Measurements from ENCODE around the gene TLK2. TPM values are rescaled to one million over a fixed set of nuclear protein-coding genes. Genes with fewer than 3 reads are reported as not detected.
A peak's percentile ranks its signal among the peaks of the same experiment; 100 is the strongest.

TLK2 gene
- total RNA-seq, 1 experiment from 2014 or later: 54.7 TPM

DNA sequence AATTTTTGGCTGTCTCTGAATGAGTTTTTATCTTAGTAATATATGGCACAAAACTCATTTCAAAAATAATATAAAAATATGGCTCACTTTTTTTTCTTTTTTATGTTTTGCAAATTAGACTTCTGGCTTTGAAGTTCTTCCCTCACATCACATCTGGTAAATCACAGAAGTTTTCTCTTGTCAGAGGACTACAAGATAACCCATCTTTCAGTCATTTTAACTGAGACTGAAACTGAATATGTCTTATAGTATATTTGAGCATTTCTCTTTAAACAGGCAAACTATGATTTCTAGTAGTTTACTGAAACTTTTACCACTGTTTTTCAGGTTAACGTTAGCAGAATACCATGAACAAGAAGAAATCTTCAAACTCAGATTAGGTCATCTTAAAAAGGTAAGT lies 97.8 kb downstream of the TLK2 start:
- H3K27ac ChIP-seq (ENCODE audit: low read depth, low read length, poor library complexity, severe bottlenecking): no peak overlapping the region
- no peak for DNase-seq (ENCODE audit: low spot score)
- H3K27me3 ChIP-seq (replicated peaks; ENCODE audit: insufficient read depth, low read depth, low read length, poor library complexity): no peaks in the 10 kb centered on the region
- no TSS peak for BruUV-seq (replicated peaks)
- ChIA-PET CTCF (no interaction called here), POLR2A (ENCODE audit: low non-redundant PET) (no interaction called here)
- peaks cover 25% of the 10 kb centered on the region for H3K36me3 ChIP-seq (ENCODE audit: insufficient read depth, low read length, poor library complexity, severe bottlenecking)
- peaks cover 5% of the 10 kb centered on the region for H3K4me1 ChIP-seq (ENCODE audit: insufficient read depth, low read length, poor library complexity, severe bottlenecking)
- no peak overlapping the region for H3K4me3 ChIP-seq (ENCODE audit: low read depth, low read length, poor library complexity, severe bottlenecking)
- intact Hi-C loops (cut with micrococcal nuclease; ENCODE audit: unreplicated experiment): no loop called here
- TF ChIP-seq EZH2 (IDR thresholded peaks at IDR 0.05; ENCODE audit: borderline replicate concordance, low read depth, low read length, poor library complexity, severe bottlenecking): no peak
- TF ChIP-seq, protein P1, sequence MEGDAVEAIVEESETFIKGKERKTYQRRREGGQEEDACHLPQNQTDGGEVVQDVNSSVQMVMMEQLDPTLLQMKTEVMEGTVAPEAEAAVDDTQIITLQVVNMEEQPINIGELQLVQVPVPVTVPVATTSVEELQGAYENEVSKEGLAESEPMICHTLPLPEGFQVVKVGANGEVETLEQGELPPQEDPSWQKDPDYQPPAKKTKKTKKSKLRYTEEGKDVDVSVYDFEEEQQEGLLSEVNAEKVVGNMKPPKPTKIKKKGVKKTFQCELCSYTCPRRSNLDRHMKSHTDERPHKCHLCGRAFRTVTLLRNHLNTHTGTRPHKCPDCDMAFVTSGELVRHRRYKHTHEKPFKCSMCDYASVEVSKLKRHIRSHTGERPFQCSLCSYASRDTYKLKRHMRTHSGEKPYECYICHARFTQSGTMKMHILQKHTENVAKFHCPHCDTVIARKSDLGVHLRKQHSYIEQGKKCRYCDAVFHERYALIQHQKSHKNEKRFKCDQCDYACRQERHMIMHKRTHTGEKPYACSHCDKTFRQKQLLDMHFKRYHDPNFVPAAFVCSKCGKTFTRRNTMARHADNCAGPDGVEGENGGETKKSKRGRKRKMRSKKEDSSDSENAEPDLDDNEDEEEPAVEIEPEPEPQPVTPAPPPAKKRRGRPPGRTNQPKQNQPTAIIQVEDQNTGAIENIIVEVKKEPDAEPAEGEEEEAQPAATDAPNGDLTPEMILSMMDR (conservative IDR thresholded peaks at IDR 0.05; ENCODE audit: low read depth, low read length): no peak
- no peaks in the 10 kb centered on the region for H3K9me3 ChIP-seq (ENCODE audit: low read depth, low read length, poor library complexity, severe bottlenecking)

DNA sequence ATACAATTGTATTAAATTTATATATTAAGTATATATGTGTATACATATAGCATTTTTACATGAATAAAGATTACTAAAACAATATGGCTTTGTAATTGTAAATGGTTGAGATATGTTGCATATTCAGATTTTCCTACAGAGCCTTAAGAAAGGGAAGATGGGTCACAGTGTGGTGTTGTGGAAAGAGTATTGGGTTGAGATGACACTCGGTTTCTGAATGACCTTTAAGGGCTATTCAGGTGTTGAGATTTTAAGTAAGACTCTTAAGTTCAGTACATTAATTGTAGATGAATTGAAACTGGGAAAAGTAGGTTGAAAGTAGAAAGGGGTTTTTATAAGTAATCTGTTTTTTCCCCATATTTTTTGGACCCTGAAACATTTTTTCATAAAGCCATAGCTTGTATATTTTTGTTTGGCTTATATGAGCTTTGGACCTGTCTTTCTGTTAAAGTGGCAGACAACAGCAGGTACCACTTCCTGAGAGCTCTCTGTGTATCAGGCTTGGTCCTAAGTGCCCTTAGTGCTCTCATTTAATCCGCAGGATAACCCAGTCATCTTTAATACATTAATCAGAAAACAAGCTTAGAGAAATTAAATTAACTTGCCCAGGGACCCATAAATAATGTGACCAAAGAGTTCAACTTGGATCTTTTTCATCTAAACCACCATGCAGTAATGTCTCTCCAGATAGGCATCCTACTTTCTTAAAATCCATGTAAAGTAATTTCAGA lies 100.3 kb downstream of the TLK2 start:
- intact Hi-C loops (cut with micrococcal nuclease; ENCODE audit: unreplicated experiment): no loop called here
- Histone ChIP-seq H3K4me3 (ENCODE audit: low read depth, low read length, poor library complexity, severe bottlenecking) (no peak overlapping the region), H3K27ac (ENCODE audit: low read depth, low read length, poor library complexity, severe bottlenecking) (peak overlapping the region; percentile 28), H3K27me3 (replicated peaks; ENCODE audit: insufficient read depth, low read depth, low read length, poor library complexity) (no peaks in the 10 kb centered on the region), H3K4me1 (ENCODE audit: insufficient read depth, low read length, poor library complexity, severe bottlenecking) (no peaks in the 10 kb centered on the region), H3K36me3 (ENCODE audit: insufficient read depth, low read length, poor library complexity, severe bottlenecking) (peaks cover 18% of the 10 kb centered on the region), H3K9me3 (ENCODE audit: low read depth, low read length, poor library complexity, severe bottlenecking) (no peaks in the 10 kb centered on the region)
- CTCF ChIA-PET: no interaction called here
- no peak for DNase-seq (ENCODE audit: low spot score)
- POLR2A ChIA-PET (ENCODE audit: low non-redundant PET): no interaction called here
- no peak for TF ChIP-seq EZH2 (IDR thresholded peaks at IDR 0.05; ENCODE audit: borderline replicate concordance, low read depth, low read length, poor library complexity, severe bottlenecking)
- TF ChIP-seq, protein P1 (conservative IDR thresholded peaks at IDR 0.05; ENCODE audit: low read depth, low read length): no peak
- no TSS peak for BruUV-seq (replicated peaks)

DNA sequence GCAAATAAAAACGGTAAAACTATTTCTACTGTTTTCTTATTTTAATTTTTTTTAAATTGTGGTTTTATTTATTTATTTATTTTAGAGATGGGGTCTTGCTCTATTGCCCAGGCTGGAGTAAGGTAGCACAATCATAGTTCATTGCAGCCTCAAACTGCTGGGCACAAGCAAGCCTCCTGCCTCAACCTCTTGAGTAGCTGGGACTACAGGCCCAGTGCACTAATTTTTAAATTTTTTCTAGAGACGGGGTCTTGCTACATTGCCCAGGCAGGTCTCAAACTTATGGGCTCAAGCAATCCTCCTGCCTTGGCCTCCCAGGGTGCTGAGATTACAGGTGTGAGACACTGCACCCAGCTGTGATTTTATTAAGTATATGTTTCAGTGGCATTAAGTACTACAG lies 102.3 kb downstream of the TLK2 start:
- TF ChIP-seq, protein P1 (conservative IDR thresholded peaks at IDR 0.05; ENCODE audit: low read depth, low read length): no peak
- TF ChIP-seq EZH2 (IDR thresholded peaks at IDR 0.05; ENCODE audit: borderline replicate concordance, low read depth, low read length, poor library complexity, severe bottlenecking): no peak
- DNase-seq (ENCODE audit: low spot score): no peak
- Histone ChIP-seq H3K4me1 (ENCODE audit: insufficient read depth, low read length, poor library complexity, severe bottlenecking) (no peaks in the 10 kb centered on the region), H3K27me3 (replicated peaks; ENCODE audit: insufficient read depth, low read depth, low read length, poor library complexity) (no peaks in the 10 kb centered on the region), H3K4me3 (ENCODE audit: low read depth, low read length, poor library complexity, severe bottlenecking) (no peak overlapping the region), H3K36me3 (ENCODE audit: insufficient read depth, low read length, poor library complexity, severe bottlenecking) (peaks cover 13% of the 10 kb centered on the region), H3K27ac (ENCODE audit: low read depth, low read length, poor library complexity, severe bottlenecking) (no peak overlapping the region), H3K9me3 (ENCODE audit: low read depth, low read length, poor library complexity, severe bottlenecking) (no peaks in the 10 kb centered on the region)
- BruUV-seq (replicated peaks): no TSS peak
- intact Hi-C loops (cut with micrococcal nuclease; ENCODE audit: unreplicated experiment): no loop called here
- POLR2A ChIA-PET (ENCODE audit: low non-redundant PET): no interaction called here
- CTCF ChIA-PET: no interaction called here

Measured in A673 (cell line).